CD4-positive, alpha-beta T cell treated with Interleukin-2 at 100 ng/mL for 4 hours (primary cell): ENCODE measurements around the gene TUBA3D.
"Not testable (repeated sequence)": the region's sequence is repeated elsewhere in the genome, so short reads cannot be mapped to it uniquely, and the experiment has no call there.

Experiments used
- DNase-seq: peaks from one replicate; pipeline ENCODE4 v3.0.0-alpha.2; 2020; ENCODE audit warnings: low spot score

Gene TUBA3D

DNA sequence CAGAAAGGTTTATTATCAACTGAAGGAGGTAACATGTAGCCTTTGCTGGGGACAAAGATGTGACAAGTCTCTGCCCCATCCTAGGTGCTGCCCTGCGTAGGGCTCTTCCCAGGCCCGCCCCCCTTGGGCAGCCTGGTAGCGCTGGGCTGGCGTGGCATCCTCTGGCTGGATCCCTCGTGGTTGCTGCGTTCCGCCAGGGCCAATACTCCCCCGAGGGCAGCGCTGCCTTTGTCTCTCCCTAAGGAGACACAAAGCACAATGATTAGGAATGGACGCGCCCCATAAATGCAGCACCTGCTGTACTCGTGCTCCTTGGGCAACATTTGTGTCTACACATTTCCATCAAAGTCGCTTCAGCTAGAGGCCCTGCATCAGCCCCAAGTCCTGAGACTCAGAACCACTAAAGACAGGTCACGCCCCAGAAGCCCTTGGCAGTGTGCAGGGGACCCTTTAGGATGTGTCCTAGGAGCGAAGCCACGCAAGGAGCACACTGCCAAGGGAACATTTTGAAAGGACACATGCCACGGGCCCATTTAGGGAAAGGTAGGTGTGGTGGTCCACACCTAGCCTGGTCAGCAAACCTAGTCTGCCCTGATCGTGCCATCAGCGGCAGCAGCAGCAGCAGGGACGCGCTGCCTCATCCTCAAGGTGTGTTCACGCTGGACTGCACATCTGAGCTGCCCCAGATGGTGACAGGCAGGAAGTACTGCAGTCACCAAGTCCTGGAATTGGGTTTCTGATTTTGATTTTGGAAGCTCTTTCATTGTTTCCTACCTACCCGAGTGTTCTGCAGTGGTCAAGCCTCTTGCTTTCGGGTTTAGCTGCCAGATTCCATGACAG, 8.3 kb downstream of the TUBA3D start:
- not testable (repeated sequence) for DNase-seq

DNA sequence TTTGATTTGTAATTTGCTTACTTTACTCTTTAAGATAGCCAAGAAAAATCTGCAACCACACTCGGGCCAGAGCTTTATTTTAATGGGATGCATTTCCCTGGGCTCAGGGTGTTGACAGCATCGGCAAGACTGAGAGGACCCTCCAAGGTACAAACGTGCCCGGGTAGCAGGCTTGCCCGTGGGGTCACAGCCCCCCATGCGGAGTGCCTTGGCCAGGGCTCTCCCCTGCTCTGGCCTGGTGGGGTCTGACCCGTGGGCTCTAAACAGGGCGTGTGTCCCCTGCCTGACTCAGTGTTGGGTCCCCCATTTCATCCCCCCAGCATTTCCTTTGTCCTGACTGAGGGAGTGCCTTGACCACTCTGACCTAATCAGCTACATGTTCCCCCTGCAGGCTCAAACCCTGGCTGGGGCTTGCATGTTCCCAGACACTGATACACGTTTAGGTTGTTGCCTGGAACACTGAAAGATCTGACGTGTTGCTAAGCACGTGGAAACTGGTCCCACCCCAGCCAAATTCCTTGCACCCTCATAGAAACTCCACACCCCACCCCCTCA, 9.1 kb downstream of the TUBA3D start:
- DNase-seq = not testable (repeated sequence)

DNA sequence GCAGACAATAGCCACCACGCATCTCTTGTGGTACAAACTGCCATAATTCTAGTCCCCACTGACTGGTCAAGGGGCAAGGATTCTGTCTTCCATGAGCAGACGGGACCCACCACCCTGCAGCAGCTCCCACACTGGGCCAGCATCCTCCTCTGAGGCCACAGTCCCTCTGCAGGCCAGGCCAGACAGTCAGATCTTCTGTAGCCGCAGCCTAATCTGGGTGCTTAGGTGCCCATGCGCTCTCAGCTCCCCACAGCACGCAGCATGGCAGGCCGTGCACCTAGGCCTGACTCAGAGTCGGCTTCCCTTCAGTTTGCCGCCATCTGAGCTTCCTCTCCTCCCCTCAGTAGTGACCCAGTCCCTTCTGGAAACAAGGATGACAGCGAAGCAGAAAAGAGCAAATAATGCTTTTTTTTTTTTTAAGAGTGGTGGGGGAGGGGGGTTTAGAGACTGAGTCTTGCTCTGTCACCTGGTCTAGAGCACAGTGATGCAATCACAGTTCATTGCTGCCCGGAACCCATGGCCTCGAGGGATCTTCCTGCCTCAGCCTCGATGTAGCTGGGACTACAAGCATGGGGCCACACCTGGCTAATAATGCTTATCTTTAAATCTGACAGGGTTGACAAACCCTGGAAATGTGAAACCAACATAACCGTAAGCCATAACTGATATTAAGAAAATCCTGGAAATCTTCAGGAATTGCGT, 10.4 kb downstream of the TUBA3D start:
- DNase-seq = not testable (repeated sequence)

DNA sequence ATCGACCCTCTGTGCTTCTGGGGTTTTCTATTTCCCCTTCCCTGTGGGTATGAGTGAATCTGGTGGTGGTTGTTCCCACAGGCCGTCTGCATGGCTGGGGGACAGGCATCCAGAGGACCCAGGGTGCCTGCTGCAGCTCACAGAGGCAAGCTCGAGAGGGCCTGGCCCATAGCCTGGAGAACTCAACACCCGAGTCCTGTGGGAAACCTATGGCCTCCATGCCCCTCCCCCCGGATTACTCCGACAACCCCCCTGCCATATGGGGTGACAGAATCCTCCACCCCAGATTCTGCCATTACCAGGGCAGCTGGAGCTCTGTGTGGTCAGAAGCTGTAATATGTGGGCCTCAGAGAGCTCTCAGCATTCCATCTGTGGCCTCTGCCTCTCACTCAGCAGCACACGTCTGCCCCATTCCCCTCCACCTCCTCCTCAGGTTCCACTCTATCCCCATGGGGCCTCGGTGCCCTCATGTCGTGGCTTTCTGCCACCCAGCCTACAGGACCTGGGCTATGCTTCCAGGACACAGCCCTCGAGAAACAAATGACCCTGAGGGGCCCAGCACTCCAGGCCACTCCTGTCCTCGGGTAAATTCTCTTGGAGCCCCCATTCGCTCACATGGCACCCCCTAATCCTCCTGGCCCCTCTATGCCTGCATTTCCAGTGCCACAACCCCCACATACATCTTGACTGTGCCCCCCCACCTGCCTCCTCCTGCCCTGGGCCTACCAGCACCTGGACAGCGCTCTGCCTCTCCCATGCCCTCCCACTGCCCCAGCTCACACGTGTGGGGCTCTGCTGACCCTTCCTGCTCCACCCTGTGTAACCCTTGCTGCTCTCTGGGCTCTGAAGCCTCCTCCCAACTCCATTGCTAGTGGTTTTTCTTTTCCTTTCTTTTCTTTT, 12.6 kb downstream of the TUBA3D start:
- no peak for DNase-seq

DNA sequence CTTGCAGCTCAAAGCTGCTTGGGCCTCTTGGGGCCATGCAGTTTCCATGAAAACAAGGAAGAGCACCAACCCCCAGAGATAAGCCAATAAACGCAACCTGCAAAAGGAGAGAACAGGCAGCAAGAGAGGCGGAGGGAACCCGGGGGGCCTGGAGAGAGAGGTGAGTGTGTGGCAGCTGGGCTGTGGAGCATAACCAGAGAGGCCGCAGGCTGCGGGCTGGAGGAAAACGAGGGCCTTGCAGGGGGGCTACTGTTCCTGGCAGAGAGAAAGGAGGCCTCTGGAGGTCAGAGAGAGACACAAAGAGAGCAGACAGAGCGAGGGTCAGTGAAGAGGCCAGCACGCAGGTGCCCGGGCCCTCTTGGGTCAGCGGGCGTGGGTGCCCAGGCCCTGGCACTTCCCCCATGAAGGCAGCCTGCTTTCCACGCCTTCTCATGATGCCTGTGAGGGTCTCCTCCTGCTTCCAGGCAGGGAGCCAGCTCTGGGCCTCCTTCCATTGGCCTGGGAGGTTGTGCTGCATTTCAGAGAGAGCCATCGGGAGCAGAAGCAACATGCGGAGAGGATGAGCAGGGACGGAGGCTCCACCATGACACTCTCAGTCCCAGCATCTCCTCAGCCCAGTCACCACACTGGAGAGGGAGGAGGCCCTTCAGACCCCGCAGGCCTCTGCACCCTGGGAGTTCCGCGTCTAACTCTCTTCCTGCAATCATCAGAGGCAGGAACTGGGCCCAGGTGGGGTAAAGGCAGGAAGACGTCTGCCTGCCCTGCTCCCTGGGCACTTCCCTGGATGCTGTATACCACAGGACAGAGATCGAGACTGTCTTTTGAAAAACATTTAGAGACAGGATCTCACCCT, 14.9 kb downstream of the TUBA3D start:
- DNase-seq = peak; percentile 33

DNA sequence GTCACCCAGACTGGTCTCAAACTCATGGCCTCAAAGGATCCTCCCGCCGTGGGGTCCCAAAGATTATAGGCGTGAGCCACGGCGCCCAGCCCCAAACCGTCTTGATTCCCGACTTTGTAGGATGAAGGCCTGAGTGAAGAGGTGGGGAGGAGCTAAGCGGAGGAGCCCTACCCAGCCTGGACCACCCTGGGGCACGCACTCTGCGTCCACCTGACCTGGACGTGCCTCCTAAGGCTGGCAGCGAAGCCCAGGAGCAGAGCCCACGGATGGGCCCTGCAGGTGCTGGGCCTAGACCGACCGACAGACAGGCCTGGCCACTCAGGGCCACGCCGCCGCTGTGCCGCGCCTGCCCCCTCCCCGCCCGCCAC, 15.5 kb downstream of the TUBA3D start:
- DNase-seq = not testable (repeated sequence)

DNA sequence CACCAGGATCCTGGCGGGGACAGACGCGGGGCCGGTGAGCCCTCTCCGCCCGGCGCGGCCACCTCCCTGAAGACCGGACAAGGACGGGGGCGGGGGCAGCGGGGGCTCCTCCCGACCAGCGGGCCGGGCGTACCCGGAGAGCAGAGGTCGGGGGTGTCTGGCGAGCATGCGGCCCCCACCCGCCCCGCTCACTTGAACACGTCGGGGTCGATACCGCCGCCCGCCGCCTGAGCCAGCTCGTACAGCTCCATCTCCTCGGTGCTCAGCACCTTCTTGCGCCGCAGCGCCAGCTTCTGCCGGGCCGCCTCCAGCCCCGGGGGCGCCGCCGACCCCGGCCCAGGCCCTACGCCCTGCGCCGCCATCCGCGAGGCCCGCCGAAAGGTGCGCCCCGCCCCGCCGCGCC, 16.1 kb downstream of the TUBA3D start, which contains the start of gene MZT2A:
Gene MZT2A, minus strand, starts transcription at position 383 of the 403 bp plus-strand sequence. Its CDS starts 21 bp downstream, at position 362.
- not testable (repeated sequence) for DNase-seq

DNA sequence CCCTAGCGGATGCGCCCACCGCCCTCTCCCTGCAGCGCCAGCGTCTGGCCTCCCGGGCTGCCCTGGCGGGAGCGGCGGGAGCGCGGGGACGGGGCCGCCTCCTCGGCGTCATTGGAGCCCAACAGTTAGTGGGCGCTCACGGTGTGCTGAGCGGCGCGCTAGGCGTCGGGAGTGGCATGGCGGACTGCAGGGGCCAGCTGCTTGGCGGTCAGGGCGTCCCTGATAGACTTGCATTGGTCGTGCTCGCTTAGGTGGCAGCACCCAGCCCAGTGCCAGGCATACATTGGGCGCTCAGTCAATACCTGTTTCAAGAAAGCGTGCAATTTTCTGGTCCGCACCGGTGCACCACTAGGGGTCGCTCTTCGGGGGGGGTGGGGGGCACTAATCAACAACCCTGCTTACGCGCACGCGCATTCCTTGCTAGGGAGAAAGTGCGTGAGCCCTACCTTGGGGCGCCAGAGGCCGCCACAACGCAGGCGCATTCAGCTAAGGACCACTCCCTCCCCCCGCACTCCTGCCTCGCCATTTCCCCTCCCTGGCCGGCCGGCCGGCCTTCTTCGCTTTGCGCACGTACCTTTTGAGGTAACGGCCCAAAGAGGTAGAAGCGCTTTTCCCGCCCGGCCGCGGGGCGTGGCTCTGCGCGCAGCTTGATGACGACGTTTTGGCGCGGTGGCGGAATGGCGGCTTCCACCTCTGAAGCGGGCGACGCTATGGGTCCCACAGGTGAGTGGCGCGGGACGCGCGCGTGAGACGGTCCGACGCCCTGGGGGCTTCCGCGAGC, 16.7 kb downstream of the TUBA3D start:
- DNase-seq = peak; percentile 93

DNA sequence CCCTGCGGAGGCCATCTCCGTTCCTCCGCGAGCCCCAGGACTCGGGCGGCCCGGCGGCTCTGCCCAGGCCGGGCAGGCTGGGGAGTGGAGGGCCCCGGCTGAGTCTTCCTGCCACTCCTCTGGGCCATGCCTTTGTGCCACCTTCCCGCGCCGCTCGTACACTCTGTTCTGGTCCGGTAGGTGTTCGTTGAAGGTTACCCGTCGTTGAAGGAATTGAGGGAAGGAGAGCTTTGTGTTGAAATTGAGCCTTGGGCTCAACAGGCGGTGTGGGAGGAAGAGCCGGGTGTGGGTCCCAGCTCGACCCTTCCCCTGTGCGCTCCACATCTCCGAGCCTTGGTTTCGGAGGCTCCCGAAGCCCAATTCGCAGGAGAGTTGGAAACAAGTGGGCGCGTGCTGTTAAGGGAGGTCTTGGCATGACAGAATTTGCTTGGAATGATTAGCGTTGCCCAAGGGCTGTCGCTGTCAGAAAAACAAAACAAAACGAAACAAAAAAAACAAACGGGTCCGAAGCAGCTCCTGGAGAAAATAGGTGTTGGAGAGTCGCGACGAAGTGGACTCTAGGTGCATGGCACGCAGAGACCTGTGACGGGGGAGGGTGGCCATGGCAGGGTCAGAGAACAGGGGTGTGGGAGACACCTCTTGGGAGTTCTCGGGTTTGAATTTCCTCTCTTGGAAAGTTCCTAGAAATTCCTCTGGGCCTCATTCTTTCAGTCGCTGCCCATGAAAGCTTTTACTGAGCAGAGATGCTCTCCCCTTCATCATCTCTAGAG, 17.5 kb downstream of the TUBA3D start:
- no peak for DNase-seq

DNA sequence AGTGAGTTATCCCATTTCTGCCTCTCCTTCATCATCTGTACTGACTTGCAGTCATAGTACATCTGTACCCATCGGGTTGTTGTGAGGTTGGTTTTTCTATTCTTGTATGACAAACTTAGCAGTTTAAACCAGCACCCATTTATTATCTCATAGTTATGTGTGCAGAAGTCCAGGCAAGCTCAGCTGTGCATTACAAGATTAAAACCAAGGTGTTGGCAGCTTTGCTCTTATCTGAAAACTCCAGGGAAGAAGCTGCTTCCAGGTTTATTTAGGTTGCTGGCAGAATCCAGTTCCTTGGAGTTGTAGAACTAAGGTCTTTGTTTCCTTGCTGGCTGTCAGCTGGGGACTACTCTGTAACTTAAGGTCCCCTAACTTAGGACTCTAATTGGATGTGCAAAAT, 19.6 kb downstream of the TUBA3D start:
- DNase-seq = not testable (repeated sequence)

DNA sequence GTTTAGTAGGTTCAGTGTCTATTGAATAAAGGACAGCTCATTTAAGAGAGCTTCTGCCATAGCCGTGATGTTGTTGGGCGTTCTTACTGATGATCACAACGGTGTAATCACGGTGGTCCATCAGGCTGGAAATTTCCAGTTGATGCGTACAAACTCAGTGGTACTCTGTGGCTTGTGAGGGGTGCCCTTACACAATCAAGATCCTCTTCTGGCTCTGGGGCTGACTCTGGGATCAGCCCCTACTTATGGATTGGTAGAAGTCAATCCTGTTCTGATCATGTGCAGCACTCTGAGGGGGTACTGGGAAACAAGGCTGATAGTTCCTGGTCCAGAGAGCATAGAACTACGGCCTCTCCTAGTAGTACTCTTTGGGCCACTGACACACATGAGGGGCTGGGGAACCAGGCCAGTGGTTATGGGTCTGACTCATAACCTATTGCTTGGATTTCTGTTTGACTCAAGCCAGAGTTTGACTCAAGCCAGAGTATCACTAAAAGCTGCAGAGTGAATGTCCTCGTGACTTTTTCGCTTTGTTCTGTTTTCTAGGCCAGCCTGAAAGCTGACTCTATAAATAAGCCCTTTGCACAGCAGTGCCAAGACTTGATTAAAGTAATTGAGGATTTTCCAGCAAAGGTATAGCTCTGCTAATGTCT, 22.5 kb downstream of the TUBA3D start:
- not testable (repeated sequence) for DNase-seq

DNA sequence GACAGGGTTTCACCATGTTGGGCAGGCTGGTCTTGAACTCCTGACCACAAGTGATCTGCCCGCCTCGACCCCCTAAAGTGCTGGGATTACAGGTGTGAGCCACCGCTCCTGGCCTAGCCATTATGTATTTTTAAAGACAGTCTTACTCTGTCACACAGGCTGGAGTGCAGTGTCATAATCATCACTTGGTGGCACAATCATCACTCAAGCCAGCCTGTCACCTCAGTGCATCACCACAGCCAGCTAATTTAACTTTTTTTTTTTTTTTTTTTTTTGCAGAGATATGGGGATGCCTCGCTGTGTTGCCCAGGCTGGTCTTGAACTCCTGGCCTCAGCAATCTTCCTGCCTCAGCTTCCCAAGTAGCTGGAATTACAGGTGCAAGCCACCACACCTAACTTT, 27.7 kb downstream of the TUBA3D start:
- not testable (repeated sequence) for DNase-seq

DNA sequence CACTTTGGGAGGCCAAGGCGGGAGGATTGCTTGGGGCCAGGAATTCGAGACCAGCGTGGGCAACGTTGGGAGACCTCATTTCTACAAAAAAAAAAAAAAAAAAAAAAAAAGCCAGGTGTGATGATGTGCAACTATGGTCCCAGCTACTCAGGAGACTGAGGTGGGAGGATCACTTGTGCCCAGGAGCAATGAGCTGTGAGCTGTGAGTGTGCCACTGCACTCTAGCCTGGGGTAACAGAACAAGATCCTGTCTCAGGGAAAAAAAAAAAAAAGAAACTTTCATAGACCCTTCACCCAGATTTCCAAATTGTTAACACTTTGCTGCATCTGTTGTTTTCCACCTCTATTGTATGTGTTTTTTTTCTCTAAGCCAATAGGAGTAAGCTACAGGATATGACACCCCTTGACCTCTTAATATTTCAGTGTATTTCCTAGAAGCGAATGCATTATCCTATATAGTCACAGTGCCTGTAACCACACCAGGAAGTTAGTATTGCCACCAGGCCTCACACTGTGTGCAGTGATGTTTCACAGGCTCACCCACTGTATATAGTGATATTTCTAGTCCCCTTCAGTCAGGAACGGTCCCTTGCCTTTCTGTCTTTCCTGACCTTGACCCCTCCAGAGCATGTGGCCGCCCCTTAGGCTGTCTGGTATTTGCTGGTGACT, 28.3 kb downstream of the TUBA3D start:
- DNase-seq = not testable (repeated sequence)

DNA sequence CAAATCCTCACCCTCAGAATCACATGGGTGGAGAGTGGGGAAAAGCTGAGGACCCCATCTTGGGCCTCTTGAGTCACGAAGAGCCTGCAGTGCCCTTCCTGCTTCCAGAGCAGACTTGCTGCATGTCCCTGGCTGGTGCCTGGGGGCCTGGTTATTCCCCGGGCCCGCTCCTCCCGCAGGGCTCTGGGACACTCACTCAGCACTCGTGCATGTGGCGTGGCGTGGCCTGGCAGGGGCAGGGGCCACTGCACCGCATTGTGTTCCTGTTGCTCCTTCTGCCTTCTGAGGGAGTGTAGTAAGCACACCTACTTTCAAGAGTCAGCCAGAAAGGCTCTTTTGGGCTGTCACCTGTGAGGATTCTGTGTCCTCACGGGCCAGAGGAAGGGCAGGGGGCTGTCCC, 33.7 kb downstream of the TUBA3D start:
- DNase-seq = no peak

DNA sequence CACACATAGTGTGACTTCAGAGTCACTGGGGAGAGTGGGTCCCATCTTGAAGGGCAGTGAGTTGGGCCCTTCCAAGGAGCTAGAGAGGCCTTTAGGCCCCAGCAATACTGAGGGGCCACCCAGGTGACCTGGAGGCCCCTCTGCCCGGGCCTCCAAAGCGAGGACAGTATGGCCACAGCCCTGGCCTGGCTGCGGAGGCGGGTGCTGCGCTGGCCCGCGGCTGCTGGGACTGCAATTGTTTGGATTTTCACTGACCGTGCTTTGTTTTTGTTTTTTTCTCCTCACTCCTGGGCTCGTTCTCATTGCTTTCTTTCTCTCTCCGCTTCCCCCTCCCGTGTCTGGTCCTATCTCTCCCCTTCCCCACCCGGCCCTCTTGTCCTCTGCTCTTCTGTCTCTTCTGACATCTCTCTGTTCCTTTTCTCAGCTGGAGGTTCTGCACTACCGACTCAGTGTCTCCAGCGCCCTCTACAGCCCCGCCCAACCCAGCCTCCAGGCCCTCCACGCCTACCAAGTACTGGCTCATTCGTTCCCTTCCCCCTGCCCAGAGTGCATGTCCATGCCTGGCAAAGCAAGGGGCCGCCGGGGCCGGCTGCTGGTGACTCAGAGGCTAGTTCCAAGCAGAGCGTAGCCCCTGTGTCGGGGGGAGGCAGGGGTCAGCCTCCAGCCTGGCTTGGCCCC, 35.5 kb downstream of the TUBA3D start:
- DNase-seq = not testable (repeated sequence)

DNA sequence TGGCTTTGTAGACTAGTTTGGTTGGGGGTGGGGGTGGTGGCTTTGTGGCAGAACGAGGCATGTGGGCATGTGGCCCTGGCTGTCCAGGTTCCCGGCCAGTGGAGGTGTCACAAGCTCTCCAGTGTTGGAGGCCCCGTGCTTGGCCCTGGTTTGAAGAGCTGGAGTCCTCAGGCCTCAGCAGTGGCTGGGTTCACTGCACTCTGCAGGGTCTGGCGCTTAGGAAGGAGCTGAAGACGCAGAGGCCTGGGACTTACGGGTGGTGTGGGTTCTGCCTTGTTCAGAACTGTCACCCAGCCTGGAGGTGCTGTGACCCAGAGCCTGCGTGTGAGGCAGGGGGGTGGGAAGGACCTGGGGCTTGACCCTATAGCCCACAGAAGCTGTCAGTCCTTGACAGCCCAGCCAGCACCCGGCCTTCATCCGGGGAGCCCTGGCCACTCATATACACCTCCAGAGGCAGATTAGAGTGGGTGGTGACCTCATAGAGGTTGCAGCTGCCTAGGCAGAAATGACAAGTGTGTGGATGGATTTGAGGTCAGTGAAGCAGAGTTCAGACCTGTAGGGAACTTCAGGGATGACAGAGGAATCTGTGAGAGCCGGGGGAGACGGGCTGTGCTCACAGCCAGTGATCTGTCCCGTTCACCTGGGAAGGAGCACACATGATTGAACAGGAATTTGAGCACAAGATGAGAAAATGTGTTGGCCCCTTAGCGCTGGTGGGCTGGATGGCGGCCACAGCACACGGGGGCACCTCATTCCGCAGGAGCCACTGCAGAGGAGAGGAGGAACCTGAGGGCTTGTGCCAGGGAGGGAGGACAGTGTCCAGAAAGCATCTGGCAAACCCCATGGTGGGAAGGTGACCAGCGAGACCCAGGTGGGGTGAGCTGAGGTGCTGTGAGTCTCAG, 36.3 kb downstream of the TUBA3D start:
- DNase-seq = not testable (repeated sequence)
